Cardiac fibroblast (primary cell): ENCODE data around the gene ARHGAP42.

Experiments
- DNase-seq, 2 donors: peaks; one replicate each; pipeline versions ENCODE4 v3.0.0 to v3.0.0-alpha.2; 2010; ENCODE audit warnings: low read depth in 2 of 2
- H3K4me3 ChIP-seq, 2 donors: replicated peaks in 1 of 2; 1 replicate in 1 of 2; 2 replicates in 1 of 2; pipeline ENCODE4 v1.5.1; 2011; ENCODE audit warnings: low read depth in 2 of 2, low read length in 2 of 2, mild to moderate bottlenecking in 2 of 2, moderate library complexity in 1 of 2
- CTCF ChIP-seq: IDR thresholded peaks from one replicate; pipeline ENCODE4 v1.5.1; 2011; ENCODE audit warnings: low read depth, mild to moderate bottlenecking, low read length, inconsistent platforms

The ARHGAP42 gene

GRCh38 chr11:100812517-100812916, 125.4 kb downstream of the ARHGAP42 start:
- DNase-seq, result no peak
- no peak for TF ChIP-seq CTCF
- H3K4me3 ChIP-seq, result no peak overlapping the region

GRCh38 chr11:100815787-100816330, 128.8 kb downstream of the ARHGAP42 start:
- no peak for DNase-seq
- H3K4me3 ChIP-seq, result no peak overlapping the region
- no peak for TF ChIP-seq CTCF

GRCh38 chr11:100816823-100817222, 129.7 kb downstream of the ARHGAP42 start:
- TF ChIP-seq CTCF, result no peak
- peak in 1 of 2 donors; percentile 42 for DNase-seq

GRCh38 chr11:100817620-100818019, 130.5 kb downstream of the ARHGAP42 start:
- TF ChIP-seq CTCF, result no peak
- no peak for DNase-seq
- no peak overlapping the region for H3K4me3 ChIP-seq

More at GRCh38 chr11:100816823-100817222, 129.7 kb downstream of the ARHGAP42 start:
- no peak overlapping the region for H3K4me3 ChIP-seq

- H3K4me3 ChIP-seq, result no peak overlapping the region
- no peak for TF ChIP-seq CTCF
- DNase-seq, result no peak
Measured at GRCh38 chr11:100820621-100821020, 133.5 kb downstream of the ARHGAP42 start.

- no peak for TF ChIP-seq CTCF
- no peak overlapping the region for H3K4me3 ChIP-seq
- peak in 1 of 2 donors; percentile 28 for DNase-seq
Measured at GRCh38 chr11:100821198-100821597, 134.1 kb downstream of the ARHGAP42 start.

- peak; percentile 62 to 81 for DNase-seq
- no peak overlapping the region for H3K4me3 ChIP-seq
- TF ChIP-seq CTCF, result no peak
Measured at GRCh38 chr11:100823360-100823759, 136.3 kb downstream of the ARHGAP42 start.
